SK-N-SH (cell line): ENCODE results near the gene SLC7A11. TPM values are rescaled to one million over a fixed set of nuclear protein-coding genes. Genes with fewer than 3 reads are reported as not detected.

Source experiments
- CTCF ChIA-PET: fragments of 300-600, 350-600 bp; formaldehyde crosslinking; extraction: SDS; loops from one replicate; lab custom pipeline; 2021; lab: Yijun Ruan, JAX
- POLR2A ChIA-PET: fragments of 350-600 bp; sonication (Branson Sonifier 250); formaldehyde crosslinking; extraction: SDS; loops from one replicate; lab custom pipeline; 2020; ENCODE audit warnings: antibody characterized with exemption, inconsistent platforms; lab: Yijun Ruan, JAX
- DNase-seq: peaks from one replicate; pipeline ENCODE4 v3.0.0; 2012
- H2AFZ ChIP-seq: fragments of 200-600 bp; sonication (generic); 2 replicates; pipeline ENCODE4 v1.8.1; 2016; ENCODE audit warnings: antibody characterized with exemption, mild to moderate bottlenecking, low read depth
- H3F3A ChIP-seq: fragments of 200-600 bp; sonication (generic); replicated peaks from 2 replicates; pipeline ENCODE3; 2016; ENCODE audit warnings: antibody characterized with exemption, mild to moderate bottlenecking; ENCODE audit not compliant: insufficient read depth
- H3K27ac ChIP-seq, 2 experiments: fragments of 200-500 bp in 1 of 2; fragments of 200-600 bp in 1 of 2; sonication (Bioruptor generic) in 1 of 2; sonication (generic), shearing (Covaris generic) in 1 of 2; 2 replicates each; pipeline versions ENCODE4 v1.5.1 to v1.6.1; 2014 to 2016; ENCODE audit warnings: low read depth in 2 of 2, inconsistent platforms in 1 of 2, low read length in 1 of 2, mild to moderate bottlenecking in 1 of 2, mixed read lengths in 1 of 2
- H3K27me3 ChIP-seq: fragments of 200-600 bp; sonication (generic), shearing (Covaris generic); 2 replicates; pipeline ENCODE4 v1.6.1; 2016; ENCODE audit warnings: mixed run types; ENCODE audit not compliant: insufficient read depth
- H3K36me3 ChIP-seq, 2 experiments: fragments of 200-500 bp in 1 of 2; fragments of 200-600 bp in 1 of 2; sonication (Bioruptor generic) in 1 of 2; sonication (generic) in 1 of 2; replicated peaks in 1 of 2; 2 replicates each; pipeline versions ENCODE3 to v1.5.1; 2014 to 2016; ENCODE audit warnings: low read length in 1 of 2, mild to moderate bottlenecking in 1 of 2; ENCODE audit not compliant: insufficient read depth in 2 of 2, control insufficient read depth in 1 of 2
- H3K4me1 ChIP-seq, 2 experiments: fragments of 200-500 bp in 1 of 2; fragments of 200-600 bp in 1 of 2; sonication (Bioruptor generic) in 1 of 2; sonication (generic), shearing (Covaris generic) in 1 of 2; 2 replicates each; pipeline versions ENCODE4 v1.5.1 to v1.6.1; 2014 to 2016; ENCODE audit warnings: low read depth in 1 of 2, low read length in 1 of 2, mixed run types in 1 of 2; ENCODE audit not compliant: insufficient read depth in 2 of 2, control insufficient read depth in 1 of 2
- H3K4me2 ChIP-seq: fragments of 200-600 bp; sonication (generic), shearing (Covaris generic); 2 replicates; pipeline ENCODE4 v1.6.1; 2017; ENCODE audit warnings: mixed run types
- H3K4me3 ChIP-seq, 2 experiments: fragments of 200-500 bp in 1 of 2; fragments of 200-600 bp in 1 of 2; sonication (Bioruptor generic) in 1 of 2; sonication (generic), shearing (Covaris generic) in 1 of 2; 2 replicates each; pipeline versions ENCODE4 v1.5.1 to v1.8.1; 2014 to 2016; ENCODE audit warnings: low read depth in 2 of 2, inconsistent platforms in 1 of 2, low read length in 1 of 2, mild to moderate bottlenecking in 1 of 2, mixed read lengths in 1 of 2, moderate library complexity in 1 of 2
- H3K79me2 ChIP-seq: fragments of 200-600 bp; sonication (generic); 2 replicates; pipeline ENCODE4 v1.8.1; 2017; ENCODE audit warnings: mild to moderate bottlenecking; ENCODE audit not compliant: insufficient read depth
- H3K9ac ChIP-seq: fragments of 200-600 bp; sonication (generic); 2 replicates; pipeline ENCODE4 v1.6.1; 2017; ENCODE audit warnings: mixed run types
- H3K9me2 ChIP-seq: fragments of 200-600 bp; sonication (generic); 2 replicates; pipeline ENCODE4 v1.6.1; 2017; ENCODE audit warnings: mixed run types
- H3K9me3 ChIP-seq: fragments of 200-600 bp; sonication (generic); 2 replicates; pipeline ENCODE4 v1.6.1; 2017; ENCODE audit warnings: mixed run types, mild to moderate bottlenecking, moderate library complexity
- H4K20me1 ChIP-seq: fragments of 200-600 bp; sonication (generic); 2 replicates; pipeline ENCODE4 v1.6.1; 2017; ENCODE audit warnings: mild to moderate bottlenecking, mixed run types; ENCODE audit not compliant: insufficient read depth
- CHD2 ChIP-seq: fragments of 150-350 bp; IDR thresholded peaks from 2 replicates; pipeline ENCODE4 v1.6.1; 2018; ENCODE audit warnings: low read length; ENCODE audit not compliant: partially characterized antibody
- FOSL2 ChIP-seq: IDR thresholded peaks from 2 replicates; pipeline ENCODE4 v1.4.0; 2012; ENCODE audit warnings: low read depth, mild to moderate bottlenecking, moderate library complexity, borderline replicate concordance
- FOXJ3 ChIP-seq: sonication (generic); formaldehyde crosslinking; IDR thresholded peaks from 2 replicates; pipeline ENCODE4 v1.5.1; 2020; ENCODE audit warnings: mild to moderate bottlenecking, missing genetic modification reagents
- FOXM1 ChIP-seq: IDR thresholded peaks from 2 replicates; pipeline ENCODE4 v1.4.0; 2012; ENCODE audit warnings: low read depth, mild to moderate bottlenecking
- GABPA ChIP-seq: IDR thresholded peaks from 2 replicates; pipeline ENCODE4 v1.4.0; 2012; ENCODE audit warnings: low read depth, mild to moderate bottlenecking
- GATA2 ChIP-seq: sonication (generic); formaldehyde crosslinking; IDR thresholded peaks from 2 replicates; pipeline ENCODE4 v1.5.0; 2020; ENCODE audit warnings: mild to moderate bottlenecking, missing genetic modification reagents
- MEF2A ChIP-seq: IDR thresholded peaks from 2 replicates; pipeline ENCODE4 v1.4.0; 2012; ENCODE audit warnings: low read depth, borderline replicate concordance
- NRF1 ChIP-seq: IDR thresholded peaks from 2 replicates; pipeline ENCODE4 v1.6.1; 2012; ENCODE audit warnings: low read depth, mild to moderate bottlenecking, low read length
- RAD21 ChIP-seq: IDR thresholded peaks from 2 replicates; pipeline ENCODE4 v1.6.1; 2012; ENCODE audit warnings: mild to moderate bottlenecking, low read length
- RCOR1 ChIP-seq: fragments of 150-350 bp; IDR thresholded peaks from 2 replicates; pipeline ENCODE4 v1.6.1; 2017; ENCODE audit warnings: antibody characterized with exemption, low read length
- RXRA ChIP-seq: IDR thresholded peaks from 2 replicates; pipeline ENCODE4 v1.4.0; 2012; ENCODE audit warnings: low read depth, mild to moderate bottlenecking, borderline replicate concordance
- SMC3 ChIP-seq: IDR thresholded peaks from 2 replicates; pipeline ENCODE4 v1.6.1; 2012; ENCODE audit warnings: low read depth, low read length, improper control_type of control experiment
- USF2 ChIP-seq: fragments of 150-350 bp; IDR thresholded peaks from 2 replicates; pipeline ENCODE4 v1.6.1; 2017; ENCODE audit warnings: antibody characterized with exemption, low read length, low read depth, borderline replicate concordance
- ZBTB33 ChIP-seq: IDR thresholded peaks from 2 replicates; pipeline ENCODE4 v1.4.0; 2012; ENCODE audit warnings: low read depth, borderline replicate concordance
- WGBS: methylation state at CpG from one replicate; pipeline ENCODE4 v1.1.6; 2017; ENCODE audit warnings: low lambda C conversion rate; 5-methylcytosine and 5-hydroxymethylcytosine counted together
- polyA plus RNA-seq, 3 experiments: library from polyadenylated mRNA; depleted of rRNA; stranded (reverse); fragments of >200 nt; gene quantifications; 2 replicates each; pipeline ENCODE4 v1.2.3, GENCODE V29; 2012

Gene SLC7A11
- polyA plus RNA-seq, 1 of the 3 experiments (the other 2 are of a cell fraction): 3.1 TPM

GRCh38 chr4:138232364-138232763, 9.8 kb downstream of the SLC7A11 start:
- Histone ChIP-seq H3F3A (peaks cover 34% of the 10 kb centered on the region), H3K4me3 (no peak overlapping the region), H3K27ac (no peak overlapping the region), H3K9me3 (no peaks in the 10 kb centered on the region), H4K20me1 (no peaks in the 10 kb centered on the region), H3K79me2 (0 out of 2 replicates have a peak, but pooled peaks cover 5% of the 10 kb centered on the region), H3K9me2 (no peaks in the 10 kb centered on the region), H3K27me3 (no peaks in the 10 kb centered on the region), H3K4me1 (peaks cover 7 to 21% of the 10 kb centered on the region in 2 experiments; a peak in 3 of 4 replicates), H3K4me2 (no peak overlapping the region), H3K9ac (no peak overlapping the region), H2AFZ (no peak overlapping the region), H3K36me3 (peaks cover 0 to 34% of the 10 kb centered on the region in 2 experiments)
- 92% methylated on average over 1 of the region's 1 CpG for WGBS
- TF ChIP-seq MEF2A (no peak), GABPA (no peak), RCOR1 (no peak)
- DNase-seq: no peak
- ChIA-PET CTCF (no interaction called here), POLR2A (no interaction called here)

- Histone ChIP-seq H2AFZ (no peak overlapping the region), H4K20me1 (no peaks in the 10 kb centered on the region), H3K4me1 (peaks cover 5 to 28% of the 10 kb centered on the region in 2 experiments; a peak in 3 of 4 replicates), H3K27ac (no peak overlapping the region), H3K4me3 (no peak overlapping the region), H3K9me3 (no peaks in the 10 kb centered on the region), H3K27me3 (no peaks in the 10 kb centered on the region), H3F3A (peaks cover 17% of the 10 kb centered on the region), H3K9me2 (no peaks in the 10 kb centered on the region), H3K9ac (no peak overlapping the region), H3K36me3 (peaks cover 0 to 34% of the 10 kb centered on the region in 2 experiments), H3K4me2 (no peak overlapping the region), H3K79me2 (0 out of 2 replicates have a peak, but pooled peaks cover 5% of the 10 kb centered on the region)
- WGBS: 91% methylated on average over 3 of the region's 3 CpGs
- CTCF ChIA-PET: interaction anchor here (0.9 to 1.2 kb wide), 2 partner anchors 18 to 21 kb away, joined by 3 read pairs; no protein-coding TSS in a partner anchor
- POLR2A ChIA-PET: no interaction called here
- DNase-seq: no peak
- no peak for TF ChIP-seq GABPA
- TF ChIP-seq USF2: no peak
These were observed 12.1 kb downstream of the SLC7A11 start for GRCh38 chr4:138230048-138230447.

- ChIA-PET CTCF (interaction anchor here (0.6 to 0.9 kb wide), 2 partner anchors 17 to 1418 kb away, joined by 3 to 4 read pairs; no protein-coding TSS in a partner anchor), POLR2A (no interaction called here)
- Histone ChIP-seq H3K9ac (no peak overlapping the region), H3K27me3 (no peaks in the 10 kb centered on the region), H3K79me2 (0 out of 2 replicates have a peak, but pooled peaks cover 5% of the 10 kb centered on the region), H3K4me1 (peaks cover 2 to 19% of the 10 kb centered on the region in 2 experiments; a peak in 2 of 4 replicates), H3K27ac (no peak overlapping the region), H4K20me1 (no peaks in the 10 kb centered on the region), H3K4me3 (no peak overlapping the region), H3K9me2 (no peaks in the 10 kb centered on the region), H3K36me3 (peaks cover 0 to 30% of the 10 kb centered on the region in 2 experiments), H2AFZ (no peak overlapping the region), H3K4me2 (no peak overlapping the region), H3K9me3 (0 out of 2 replicates have a peak, but pooled peaks cover 3% of the 10 kb centered on the region), H3F3A (peaks cover 8% of the 10 kb centered on the region)
- no peak for TF ChIP-seq USF2
- no peak for TF ChIP-seq FOSL2
- no peak for TF ChIP-seq SMC3
- no peak for TF ChIP-seq CHD2
- no peak for TF ChIP-seq FOXJ3 (CRISPR knock-in tag)
- no peak for TF ChIP-seq RXRA
- TF ChIP-seq ZBTB33: no peak
- TF ChIP-seq GATA2: no peak
- TF ChIP-seq RAD21: no peak
- TF ChIP-seq FOXM1: no peak
- no peak for TF ChIP-seq NRF1
- TF ChIP-seq RCOR1: no peak
- WGBS: 82% methylated on average over 2 of the region's 2 CpGs
- no peak for DNase-seq
These were observed 13.0 kb downstream of the SLC7A11 start for GRCh38 chr4:138229160-138229559.
